Measurements from ENCODE around the gene C1QTNF6. TPM values are rescaled to one million over a fixed set of nuclear protein-coding genes. Genes with fewer than 3 reads are reported as not detected.

C1QTNF6 gene
- total and polyA plus RNA-seq, 2 donors = 6.9 to 11.6 TPM

- H3K4me3 ChIP-seq (ENCODE audit: low read depth, low read length) = no peak overlapping the region
- 68% methylated on average over 7 of the region's 7 CpGs for WGBS
- H3K36me3 ChIP-seq (ENCODE audit: insufficient read depth) = no peaks in the 10 kb centered on the region
- no peak for DNase-seq (ENCODE audit: extremely low spot score)
- no peaks in the 10 kb centered on the region for H3K4me1 ChIP-seq (ENCODE audit: insufficient read depth)
- H3K27ac ChIP-seq (ENCODE audit: low read depth) = no peak overlapping the region
These were observed 41.2 kb upstream of the C1QTNF6 start for GRCh38 chr22:37229012-37229804.

GRCh38 chr22:37228106-37229011 is 40.3 kb upstream of the C1QTNF6 start:
- no peak overlapping the region for H3K27ac ChIP-seq (ENCODE audit: low read depth)
- no peak for DNase-seq (ENCODE audit: extremely low spot score)
- WGBS = 60% methylated on average over 20 of the region's 20 CpGs

GRCh38 chr22:37226514-37226913 is 38.5 kb upstream of the C1QTNF6 start:
- H3K4me3 ChIP-seq (ENCODE audit: low read depth, low read length) = no peak overlapping the region
- WGBS = 88% methylated on average over 14 of the region's 14 CpGs
- no peak for DNase-seq (ENCODE audit: extremely low spot score)
- H3K4me1 ChIP-seq (ENCODE audit: insufficient read depth) = no peaks in the 10 kb centered on the region
- no peak overlapping the region for H3K27ac ChIP-seq (ENCODE audit: low read depth)
- no peaks in the 10 kb centered on the region for H3K36me3 ChIP-seq (ENCODE audit: insufficient read depth)

More at GRCh38 chr22:37228106-37229011, 40.3 kb upstream of the C1QTNF6 start:
- H3K4me1 ChIP-seq (ENCODE audit: insufficient read depth) = no peaks in the 10 kb centered on the region
- no peaks in the 10 kb centered on the region for H3K36me3 ChIP-seq (ENCODE audit: insufficient read depth)
- no peak overlapping the region for H3K4me3 ChIP-seq (ENCODE audit: low read depth, low read length)

- no peak overlapping the region for H3K4me3 ChIP-seq (ENCODE audit: low read depth, low read length)
- WGBS = 90% methylated on average over 4 of the region's 4 CpGs
- no peaks in the 10 kb centered on the region for H3K4me1 ChIP-seq (ENCODE audit: insufficient read depth)
- no peak for DNase-seq (ENCODE audit: extremely low spot score)
- H3K36me3 ChIP-seq (ENCODE audit: insufficient read depth) = no peaks in the 10 kb centered on the region
- H3K27ac ChIP-seq (ENCODE audit: low read depth) = no peak overlapping the region
These were observed 38.0 kb upstream of the C1QTNF6 start for GRCh38 chr22:37226087-37226486.

GRCh38 chr22:37225481-37225880 is 37.4 kb upstream of the C1QTNF6 start:
- Histone ChIP-seq H3K36me3 (ENCODE audit: insufficient read depth) (no peaks in the 10 kb centered on the region), H3K4me3 (ENCODE audit: low read depth, low read length) (no peak overlapping the region), H3K4me1 (ENCODE audit: insufficient read depth) (no peaks in the 10 kb centered on the region), H3K27ac (ENCODE audit: low read depth) (no peak overlapping the region)
- DNase-seq (ENCODE audit: extremely low spot score) = no peak
- WGBS = 62% methylated on average over 8 of the region's 8 CpGs

GRCh38 chr22:37224757-37225420 is 36.8 kb upstream of the C1QTNF6 start:
- Histone ChIP-seq H3K4me3 (ENCODE audit: low read depth, low read length) (no peak overlapping the region), H3K4me1 (ENCODE audit: insufficient read depth) (no peaks in the 10 kb centered on the region), H3K36me3 (ENCODE audit: insufficient read depth) (no peaks in the 10 kb centered on the region), H3K27ac (ENCODE audit: low read depth) (no peak overlapping the region)
- no peak for DNase-seq (ENCODE audit: extremely low spot score)
- WGBS = 62% methylated on average over 8 of the region's 8 CpGs

- Histone ChIP-seq H3K4me3 (ENCODE audit: low read depth, low read length) (no peak overlapping the region), H3K27ac (ENCODE audit: low read depth) (no peak overlapping the region), H3K4me1 (ENCODE audit: insufficient read depth) (no peaks in the 10 kb centered on the region), H3K36me3 (ENCODE audit: insufficient read depth) (no peaks in the 10 kb centered on the region)
- 68% methylated on average over 3 of the region's 3 CpGs for WGBS
- no peak for DNase-seq (ENCODE audit: extremely low spot score)
These were observed 36.0 kb upstream of the C1QTNF6 start for GRCh38 chr22:37223965-37224551.

GRCh38 chr22:37222440-37222971 is 34.5 kb upstream of the C1QTNF6 start:
- DNase-seq (ENCODE audit: extremely low spot score) = no peak
- Histone ChIP-seq H3K4me3 (ENCODE audit: low read depth, low read length) (no peak overlapping the region), H3K4me1 (ENCODE audit: insufficient read depth) (no peaks in the 10 kb centered on the region), H3K27ac (ENCODE audit: low read depth) (no peak overlapping the region), H3K36me3 (ENCODE audit: insufficient read depth) (no peaks in the 10 kb centered on the region)
- 74% methylated on average over 8 of the region's 8 CpGs for WGBS

GRCh38 chr22:37221424-37222333 is 33.6 kb upstream of the C1QTNF6 start:
- Histone ChIP-seq H3K4me3 (ENCODE audit: low read depth, low read length) (no peak overlapping the region), H3K4me1 (ENCODE audit: insufficient read depth) (no peaks in the 10 kb centered on the region), H3K36me3 (ENCODE audit: insufficient read depth) (no peaks in the 10 kb centered on the region), H3K27ac (ENCODE audit: low read depth) (no peak overlapping the region)
- 93% methylated on average over 10 of the region's 10 CpGs for WGBS
- DNase-seq (ENCODE audit: extremely low spot score) = no peak

GRCh38 chr22:37220543-37220981 is 32.5 kb upstream of the C1QTNF6 start:
- Histone ChIP-seq H3K27ac (ENCODE audit: low read depth) (no peak overlapping the region), H3K4me1 (ENCODE audit: insufficient read depth) (no peaks in the 10 kb centered on the region), H3K36me3 (ENCODE audit: insufficient read depth) (no peaks in the 10 kb centered on the region), H3K4me3 (ENCODE audit: low read depth, low read length) (no peak overlapping the region)
- no peak for DNase-seq (ENCODE audit: extremely low spot score)
- 52% methylated on average over 4 of the region's 4 CpGs for WGBS

- H3K27ac ChIP-seq (ENCODE audit: low read depth) = no peak overlapping the region
- 85% methylated on average over 6 of the region's 6 CpGs for WGBS
- H3K4me1 ChIP-seq (ENCODE audit: insufficient read depth) = no peaks in the 10 kb centered on the region
- H3K36me3 ChIP-seq (ENCODE audit: insufficient read depth) = no peaks in the 10 kb centered on the region
- no peak for DNase-seq (ENCODE audit: extremely low spot score)
- no peak overlapping the region for H3K4me3 ChIP-seq (ENCODE audit: low read depth, low read length)
These were observed 31.5 kb upstream of the C1QTNF6 start for GRCh38 chr22:37219533-37219932.

- Histone ChIP-seq H3K4me3 (ENCODE audit: low read depth, low read length) (no peak overlapping the region), H3K36me3 (ENCODE audit: insufficient read depth) (no peaks in the 10 kb centered on the region), H3K27ac (ENCODE audit: low read depth) (no peak overlapping the region), H3K4me1 (ENCODE audit: insufficient read depth) (no peaks in the 10 kb centered on the region)
- 51% methylated on average over 7 of the region's 7 CpGs for WGBS
- DNase-seq (ENCODE audit: extremely low spot score) = no peak
These were observed 30.8 kb upstream of the C1QTNF6 start for GRCh38 chr22:37218771-37219411.

Data from urinary bladder (tissue), 4 donors.